ENCODE data around the gene MIOX. TPM values are rescaled to one million over a fixed set of nuclear protein-coding genes. Genes with fewer than 3 reads are reported as not detected.

Gene MIOX
- total and polyA plus RNA-seq, 2 of the 13 experiments (the other 11 are each of a cell fraction or from before 2014, with no cell fraction given): 1.5 to 2.9 TPM

DNA sequence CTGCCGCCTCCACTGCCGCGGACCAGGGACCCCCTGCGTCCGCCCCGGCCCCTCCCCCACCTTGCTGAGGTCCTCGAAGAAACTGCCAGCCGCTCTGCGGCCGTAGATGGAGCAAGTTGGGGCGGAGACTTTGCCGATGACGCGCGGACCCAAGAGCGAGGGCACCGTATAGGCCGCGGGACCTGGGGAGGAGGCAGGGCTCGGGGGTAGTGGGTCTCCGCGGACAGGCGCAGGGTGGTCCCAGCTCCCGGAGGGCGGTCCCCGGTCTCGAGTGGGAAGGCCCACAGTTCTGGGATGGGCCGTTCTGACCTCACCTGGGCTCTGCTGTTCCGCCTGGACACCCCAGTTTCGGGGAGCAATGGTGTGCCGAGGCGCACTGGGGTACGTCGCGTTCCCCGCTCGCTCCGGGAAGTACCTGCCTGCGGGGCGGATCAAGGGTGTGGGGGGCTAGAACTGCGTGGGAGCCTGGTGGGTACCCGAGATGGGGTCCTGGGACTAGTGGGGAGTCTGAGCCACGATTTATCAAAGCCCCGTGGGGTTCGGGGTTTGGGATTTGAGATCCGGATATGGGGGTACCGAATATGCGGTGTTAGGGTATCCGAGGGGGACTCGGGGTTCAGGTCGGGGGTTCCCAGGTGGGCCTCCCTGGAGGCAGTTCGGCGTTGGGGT is 44.4 kb downstream of the MIOX start (continued):
- peak; percentile 2; the same call in 1 of the 2 replicates for TF ChIP-seq TFDP2 (CRISPR knock-in tag; IDR thresholded peaks at IDR 0.05)
- TF ChIP-seq MEIS2 (CRISPR knock-in tag; IDR thresholded peaks at IDR 0.05): peak; percentile 33; the same call in 1 of the 2 replicates
- peak; percentile 8; the same call in 1 of the 2 replicates for TF ChIP-seq ZNF501 (CRISPR knock-in tag; IDR thresholded peaks at IDR 0.05)
- no peak for TF ChIP-seq HHEX (CRISPR knock-in tag; IDR thresholded peaks at IDR 0.05)
- TF ChIP-seq PITX1 (CRISPR knock-in tag; IDR thresholded peaks at IDR 0.05): 0 out of 2 replicates have a peak, but pooled peaks have one; percentile 12
- TF ChIP-seq MEIS1 (CRISPR knock-in tag; IDR thresholded peaks at IDR 0.05; ENCODE audit: borderline replicate concordance): peak; percentile 73; the same call in 1 of the 2 replicates
- TF ChIP-seq, protein P1, sequence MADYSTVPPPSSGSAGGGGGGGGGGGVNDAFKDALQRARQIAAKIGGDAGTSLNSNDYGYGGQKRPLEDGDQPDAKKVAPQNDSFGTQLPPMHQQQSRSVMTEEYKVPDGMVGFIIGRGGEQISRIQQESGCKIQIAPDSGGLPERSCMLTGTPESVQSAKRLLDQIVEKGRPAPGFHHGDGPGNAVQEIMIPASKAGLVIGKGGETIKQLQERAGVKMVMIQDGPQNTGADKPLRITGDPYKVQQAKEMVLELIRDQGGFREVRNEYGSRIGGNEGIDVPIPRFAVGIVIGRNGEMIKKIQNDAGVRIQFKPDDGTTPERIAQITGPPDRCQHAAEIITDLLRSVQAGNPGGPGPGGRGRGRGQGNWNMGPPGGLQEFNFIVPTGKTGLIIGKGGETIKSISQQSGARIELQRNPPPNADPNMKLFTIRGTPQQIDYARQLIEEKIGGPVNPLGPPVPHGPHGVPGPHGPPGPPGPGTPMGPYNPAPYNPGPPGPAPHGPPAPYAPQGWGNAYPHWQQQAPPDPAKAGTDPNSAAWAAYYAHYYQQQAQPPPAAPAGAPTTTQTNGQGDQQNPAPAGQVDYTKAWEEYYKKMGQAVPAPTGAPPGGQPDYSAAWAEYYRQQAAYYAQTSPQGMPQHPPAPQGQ (CRISPR knock-in tag; IDR thresholded peaks at IDR 0.05; ENCODE audit: borderline replicate concordance): no peak
- TF ChIP-seq GABPB1 (CRISPR knock-in tag; IDR thresholded peaks at IDR 0.05): 0 out of 2 replicates have a peak, but pooled peaks have one; percentile 7
- TF ChIP-seq JARID2 (CRISPR knock-in tag; IDR thresholded peaks at IDR 0.05; ENCODE audit: insufficient replicate concordance): no peak
- TF ChIP-seq KIAA2018 (CRISPR knock-in tag; IDR thresholded peaks at IDR 0.05; ENCODE audit: borderline replicate concordance): no peak
- TF ChIP-seq, protein P2, sequence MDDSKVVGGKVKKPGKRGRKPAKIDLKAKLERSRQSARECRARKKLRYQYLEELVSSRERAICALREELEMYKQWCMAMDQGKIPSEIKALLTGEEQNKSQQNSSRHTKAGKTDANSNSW (CRISPR knock-in tag; IDR thresholded peaks at IDR 0.05; ENCODE audit: borderline replicate concordance): no peak
- TF ChIP-seq KDM2A (CRISPR knock-in tag; IDR thresholded peaks at IDR 0.05; ENCODE audit: borderline replicate concordance, low read depth): peak; percentile 15; the same call in 1 of the 2 replicates
- TF ChIP-seq NFKB2 (CRISPR knock-in tag; IDR thresholded peaks at IDR 0.05; ENCODE audit: borderline replicate concordance): no peak
- TF ChIP-seq SP140L (CRISPR knock-in tag; IDR thresholded peaks at IDR 0.05; ENCODE audit: borderline replicate concordance): no peak
- TF ChIP-seq STAT5B (CRISPR knock-in tag; IDR thresholded peaks at IDR 0.05): no peak
- TF ChIP-seq SMYD3 (CRISPR knock-in tag; IDR thresholded peaks at IDR 0.05): peak; percentile 79; the same call in 1 of the 2 replicates
- peak; percentile 5 for TF ChIP-seq XRCC5 (optimal IDR thresholded peaks at IDR 0.05; ENCODE audit: low read length)
- 0 out of 2 replicates have a peak, but pooled peaks have one; percentile 17 for TF ChIP-seq NR2F2 (IDR thresholded peaks at IDR 0.05; ENCODE audit: borderline replicate concordance, low read depth)
